M059J (cell line): ENCODE data around the gene SGMS2. TPM values are rescaled to one million over a fixed set of nuclear protein-coding genes. Genes with fewer than 3 reads are reported as not detected.

Experiments used
- DNase-seq: peaks from one replicate; pipeline ENCODE4 v3.0.0-alpha.2; 2012; ENCODE audit warnings: low read depth
- total RNA-seq: library from RNA; depleted of rRNA; stranded (reverse); fragments of >200 nt; shearing (Covaris generic); gene quantifications from 2 replicates; pipeline ENCODE4 v1.2.3, GENCODE V29; 2014; rRNA removed

The SGMS2 gene
- total RNA-seq, result 24.7 and 27.1 TPM in 2 replicates

- peak; percentile 89 for DNase-seq
These were observed at the start of gene SGMS2 for GRCh38 chr4:107824350-107825071. SGMS2 (plus strand) TSS chr4:107824932; CDS start chr4:107895554, 70,622 bp downstream.

DNA sequence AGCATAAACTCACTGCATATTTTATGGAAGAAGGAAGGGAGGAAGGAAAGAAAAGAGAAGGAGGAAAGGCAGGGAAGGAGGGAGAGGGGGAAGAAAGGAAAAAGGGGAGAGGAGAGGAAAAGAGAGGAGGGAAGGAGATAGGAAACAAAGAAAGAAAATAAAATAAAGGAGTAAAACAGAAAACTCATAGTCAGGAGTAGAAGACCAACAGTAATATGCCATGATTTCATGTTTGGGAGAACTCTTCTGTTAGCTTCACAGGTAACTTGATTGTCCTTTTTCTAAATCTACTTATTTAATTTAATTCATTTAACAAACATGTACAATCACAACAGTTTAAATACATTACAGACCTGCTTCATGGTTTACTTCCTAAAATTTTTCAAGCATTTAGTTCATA is 46.8 kb upstream of the SGMS2 start:
- no peak for DNase-seq

DNA sequence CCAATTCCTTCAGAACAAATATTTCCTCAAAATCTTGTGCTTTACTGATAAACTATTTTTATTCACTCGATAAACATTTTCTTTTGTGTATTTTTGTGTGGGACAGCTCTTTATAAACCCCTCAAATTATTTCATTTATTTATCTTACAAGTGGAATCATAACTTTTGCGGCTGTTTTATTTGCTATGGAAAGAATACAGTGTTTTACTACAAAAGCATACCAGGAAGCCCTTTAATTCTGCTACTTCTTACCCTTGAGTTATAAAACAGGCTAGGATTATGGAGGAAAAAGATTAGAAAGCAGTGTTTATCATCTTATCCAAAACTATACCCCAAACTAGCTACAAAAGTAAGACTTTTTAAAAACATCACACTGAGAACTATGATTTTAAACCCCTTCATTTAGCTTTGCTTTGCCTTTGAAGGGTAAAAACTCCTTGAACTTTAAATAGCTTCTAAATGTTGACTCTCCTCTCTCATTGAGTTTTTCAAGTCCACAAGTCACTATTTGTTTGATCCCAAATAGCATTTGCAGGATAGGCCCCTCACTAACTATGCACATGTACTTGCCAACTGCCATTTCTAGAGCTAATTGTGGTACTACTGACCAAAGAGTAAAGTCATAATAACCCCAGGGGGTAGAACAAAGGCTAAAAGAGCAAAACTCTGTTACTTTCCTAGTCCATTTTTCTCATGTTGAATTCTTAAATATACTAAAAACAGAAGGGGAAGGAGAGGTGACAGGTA is 45.8 kb upstream of the SGMS2 start:
- DNase-seq, result no peak

GRCh38 chr4:107780665-107781064 is 44.1 kb upstream of the SGMS2 start:
- DNase-seq, result peak; percentile 7

DNA sequence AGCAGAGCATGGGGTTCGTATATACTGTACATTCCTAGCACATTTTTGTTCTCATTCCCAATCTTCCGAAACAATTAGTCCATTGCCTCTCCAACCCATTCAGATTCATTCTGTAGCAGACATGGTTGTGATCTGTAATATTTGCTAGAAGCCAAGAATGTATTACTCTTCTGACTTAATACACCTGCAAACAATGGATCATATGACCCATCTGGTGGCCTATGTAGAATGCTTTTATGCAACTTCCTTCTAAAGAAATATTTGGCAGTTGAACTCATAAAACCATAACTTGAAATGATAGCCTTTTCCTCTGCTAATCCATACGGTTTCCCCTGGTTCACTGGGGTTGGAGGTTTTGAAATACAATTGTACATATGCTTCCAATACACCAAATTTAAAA is 32.8 kb upstream of the SGMS2 start:
- DNase-seq, result no peak

DNA sequence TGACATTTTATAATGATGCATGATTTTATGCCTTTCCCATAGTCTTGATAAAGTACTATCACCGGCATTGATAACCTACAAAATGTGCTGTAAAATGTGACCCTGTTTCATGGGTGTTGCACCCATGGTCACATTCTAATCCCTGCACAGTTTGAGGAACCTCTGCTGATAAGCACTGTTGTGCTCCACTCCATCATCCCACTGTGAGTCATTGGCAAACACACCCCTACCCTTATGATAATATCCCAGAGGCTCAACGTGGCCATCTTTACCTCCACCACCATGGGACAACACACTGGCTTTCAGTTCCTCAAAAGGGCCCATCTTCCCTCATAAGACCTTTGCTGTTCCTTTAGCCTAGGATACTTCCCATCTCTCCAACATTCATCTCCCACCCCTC is 32.0 kb upstream of the SGMS2 start:
- no peak for DNase-seq

DNA sequence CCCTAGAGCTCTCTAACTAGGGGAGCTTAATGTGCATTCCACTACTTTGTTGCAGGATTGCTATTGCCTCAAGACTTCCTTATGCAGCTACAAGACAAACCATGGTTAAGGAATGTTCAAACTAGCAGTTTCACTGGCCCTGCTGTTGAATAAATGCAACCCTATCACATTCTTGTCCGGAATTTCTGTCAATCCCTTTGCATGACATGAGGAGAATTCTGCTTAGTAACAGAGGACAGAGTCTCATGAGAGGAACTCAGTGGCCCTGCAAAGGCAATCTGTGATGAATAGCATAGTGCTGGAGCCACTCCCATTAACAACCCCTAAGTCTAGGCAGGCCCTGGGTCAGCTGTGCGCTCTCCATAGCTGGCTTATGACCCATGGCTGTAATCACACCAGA is 30.7 kb upstream of the SGMS2 start:
- DNase-seq, result no peak

DNA sequence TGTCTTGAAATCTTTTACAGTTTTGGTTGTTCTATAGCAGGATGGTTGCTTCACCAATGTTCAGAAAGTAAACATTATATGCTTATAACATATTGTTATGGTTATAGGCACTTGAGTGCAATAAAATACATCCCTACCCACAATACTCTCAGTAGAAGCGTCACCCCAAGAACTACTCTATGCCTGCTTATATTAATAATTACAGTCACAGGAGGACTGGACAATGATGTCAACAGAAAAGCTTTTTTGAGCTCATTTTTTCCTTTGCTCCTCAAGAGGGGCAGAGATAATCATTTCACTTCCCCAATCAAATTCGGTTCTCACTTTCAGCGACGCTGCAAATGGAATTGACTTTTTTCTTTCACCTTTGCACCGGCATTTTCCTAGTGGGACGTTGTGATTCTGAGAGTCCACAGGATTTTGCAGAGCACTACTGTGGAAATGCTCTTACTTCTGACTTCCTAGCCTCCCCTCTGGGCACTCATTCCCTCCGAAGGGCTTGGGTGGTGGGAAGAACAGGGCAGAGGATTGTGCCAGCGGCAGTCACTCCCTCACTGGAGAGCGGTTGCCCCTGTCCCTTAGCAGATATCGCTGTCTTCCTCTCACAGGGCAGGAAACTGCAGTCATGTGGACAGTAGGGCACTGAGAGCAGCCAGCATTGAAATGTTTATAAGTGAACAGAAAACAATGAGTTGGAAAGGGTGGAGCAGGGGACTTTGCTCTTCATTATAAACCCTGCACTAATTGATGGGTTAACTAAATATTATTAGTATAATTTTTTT is 24.9 kb upstream of the SGMS2 start:
- DNase-seq, result no peak

DNA sequence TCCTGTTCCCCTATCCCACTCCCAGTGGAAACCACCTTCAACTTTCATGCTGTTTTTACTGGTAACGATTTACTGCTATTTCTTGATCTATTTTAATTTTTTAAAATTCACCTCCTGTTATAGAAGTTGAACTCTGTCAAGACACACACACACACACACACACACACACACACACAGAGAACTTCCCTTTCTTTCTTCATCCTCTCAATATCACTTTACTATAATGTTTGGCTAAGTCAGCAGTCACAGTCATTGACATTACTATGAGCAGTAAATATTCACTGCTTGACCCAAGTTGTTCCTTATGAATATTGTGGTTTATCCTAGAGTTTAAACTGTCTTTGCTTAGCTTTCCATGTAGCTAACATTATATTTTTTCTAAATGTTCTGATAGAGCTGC is 24.0 kb upstream of the SGMS2 start:
- DNase-seq, result no peak

GRCh38 chr4:107801766-107802211 is 22.9 kb upstream of the SGMS2 start:
- peak; percentile 94 for DNase-seq

DNA sequence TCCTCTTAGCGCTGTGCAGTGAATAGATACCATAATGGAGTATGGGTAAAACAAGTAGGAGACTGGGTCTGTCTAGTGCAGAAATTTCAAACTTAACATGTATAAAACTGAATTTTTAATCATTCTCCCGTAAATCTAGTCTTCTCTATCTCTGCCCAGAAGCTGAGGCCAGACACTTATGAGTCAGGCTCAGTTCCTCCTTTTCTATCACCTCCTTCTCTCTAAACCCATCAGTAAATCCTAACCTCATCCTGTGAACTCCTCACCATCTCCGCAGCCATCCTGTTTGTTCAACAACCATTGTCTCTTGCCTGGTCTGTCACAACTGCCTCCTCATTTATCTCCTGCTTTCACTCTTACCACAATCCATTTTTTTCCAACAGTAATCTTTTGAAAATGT is 19.8 kb upstream of the SGMS2 start:
- DNase-seq, result no peak

GRCh38 chr4:107806196-107806595 is 18.5 kb upstream of the SGMS2 start:
- no peak for DNase-seq

DNA sequence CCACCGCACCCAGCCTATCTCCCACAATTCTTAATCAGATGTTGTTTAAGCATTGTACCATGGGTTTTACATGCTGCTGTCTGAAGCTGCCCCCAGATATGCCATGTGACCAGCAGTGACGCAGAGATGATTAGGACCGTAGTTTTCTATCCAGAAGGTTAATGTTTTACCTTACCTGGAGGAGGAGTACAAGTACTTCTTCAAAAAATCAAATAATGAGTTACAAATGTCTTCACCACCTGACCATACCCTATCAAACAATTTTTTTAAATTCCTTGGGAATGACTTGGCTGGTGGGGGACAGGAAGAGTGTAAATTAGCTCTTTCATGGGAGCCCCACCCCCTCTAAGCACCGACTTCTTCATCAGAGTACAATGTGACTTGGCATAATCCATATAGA is 16.2 kb upstream of the SGMS2 start:
- DNase-seq, result no peak

- no peak for DNase-seq
These were observed 15.5 kb upstream of the SGMS2 start for GRCh38 chr4:107809210-107809609.

- DNase-seq, result no peak
These were observed 10.0 kb upstream of the SGMS2 start for GRCh38 chr4:107814758-107815157.

DNA sequence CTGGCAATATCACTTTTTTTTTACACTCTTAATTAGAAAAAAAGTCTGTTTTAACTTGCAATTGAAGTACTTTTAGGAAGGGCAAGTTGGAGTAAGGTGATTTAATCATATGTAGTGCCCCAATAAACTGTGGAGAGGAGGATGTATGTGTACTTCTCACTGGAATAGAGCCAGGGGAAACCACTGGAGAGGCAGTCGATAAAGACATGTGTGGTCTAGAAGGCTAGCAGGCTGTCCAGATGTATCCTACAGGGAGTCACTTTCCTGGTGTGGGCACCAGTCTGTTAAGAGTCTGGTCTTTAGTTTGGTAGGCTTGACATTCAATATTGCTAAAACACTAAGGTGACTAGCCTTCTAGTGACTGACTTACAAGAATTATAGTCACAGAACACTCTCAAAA is 9.6 kb upstream of the SGMS2 start:
- no peak for DNase-seq

DNA sequence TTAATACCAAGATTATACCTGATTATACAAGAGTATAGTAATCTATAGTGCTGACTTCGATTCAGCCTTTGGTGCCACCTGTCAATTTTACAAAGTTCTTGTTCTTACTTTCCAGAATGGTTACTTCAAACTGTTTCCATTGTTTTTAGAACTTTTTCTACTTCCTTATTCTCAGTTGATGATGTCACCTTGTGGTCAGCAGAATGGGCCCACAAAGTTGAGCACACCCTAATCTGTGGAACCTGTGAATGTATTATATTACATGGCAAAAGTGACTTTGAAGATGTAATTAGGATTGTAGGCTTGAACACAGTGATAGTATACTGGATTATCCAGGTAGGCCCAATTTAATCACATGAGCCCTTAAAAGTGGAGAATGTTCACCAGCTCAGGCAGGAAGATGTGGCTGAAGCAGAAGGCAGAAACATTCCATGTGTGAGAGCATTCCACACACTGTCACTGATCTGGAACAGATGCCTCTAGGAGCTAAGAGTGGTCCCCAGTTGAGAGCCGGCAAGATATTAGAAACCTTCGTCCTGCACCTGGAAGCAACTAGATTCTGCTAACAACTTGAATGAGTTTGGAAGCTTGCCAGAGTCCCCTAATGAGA is 6.3 kb upstream of the SGMS2 start:
- DNase-seq, result peak; percentile 60

DNA sequence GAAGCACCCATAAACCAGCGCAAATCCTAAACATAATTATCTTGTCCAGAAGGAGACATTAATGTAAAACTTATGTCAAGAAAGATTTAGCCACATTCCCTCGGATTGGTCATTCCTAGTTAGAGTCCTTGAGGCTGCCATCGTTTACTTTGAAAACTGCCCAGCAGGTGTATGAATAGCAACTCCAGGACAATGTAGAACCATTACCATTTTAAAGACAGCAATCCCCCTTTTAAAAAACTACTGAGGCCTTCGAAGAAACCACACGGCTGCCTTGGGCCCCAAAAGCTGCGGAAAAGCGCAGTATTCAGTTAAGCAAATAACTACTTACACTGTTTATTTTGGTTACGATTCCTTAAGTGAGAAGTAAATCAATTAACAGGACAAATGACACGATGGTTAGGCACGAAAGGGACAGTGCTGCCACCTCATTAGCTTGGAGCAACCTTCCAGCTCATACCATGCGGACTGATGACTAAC is 822 bp upstream of the SGMS2 start:
- no peak for DNase-seq

- peak; percentile 67 for DNase-seq
These were observed 516 bp downstream of the SGMS2 start for GRCh38 chr4:107825072-107825824.

GRCh38 chr4:107826421-107826980 is 1.8 kb downstream of the SGMS2 start:
- DNase-seq, result no peak
